Erythroblast (primary cell): ENCODE measurements around the gene KLK11.

Source experiments
- GATA1 ChIP-seq: IDR thresholded peaks from 2 replicates; pipeline ENCODE4 v1.6.1; 2011; ENCODE audit warnings: low read depth, mild to moderate bottlenecking, control low read depth, low read length, moderate library complexity
- POLR2A ChIP-seq: IDR thresholded peaks from 2 replicates; pipeline ENCODE4 v1.6.1; 2011; ENCODE audit warnings: mild to moderate bottlenecking, low read length

DNA sequence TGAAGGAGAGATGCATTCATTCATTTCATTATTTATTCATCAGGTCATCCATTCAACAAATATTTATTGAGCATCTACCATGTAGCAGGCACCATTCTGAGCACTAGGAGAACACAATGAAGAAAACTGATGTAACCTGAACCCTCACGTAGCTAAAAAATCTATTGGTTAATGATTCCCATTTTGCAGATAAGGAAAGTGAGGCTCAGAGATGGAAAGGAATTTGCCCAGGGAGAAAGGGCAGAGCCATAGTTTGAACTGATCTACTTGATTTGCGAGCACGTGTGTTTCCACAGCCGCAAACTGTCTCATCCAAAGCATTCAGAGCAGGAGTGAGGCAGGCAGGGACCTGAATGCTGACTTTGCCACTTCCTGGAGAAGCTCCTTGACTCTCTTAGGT, 27.7 kb downstream of the KLK11 start:
- no peak for TF ChIP-seq POLR2A
- no peak for TF ChIP-seq GATA1
